GM18505 (cell line): ENCODE results near the gene HOMER2.
"Not testable (repeated sequence)": the region's sequence is repeated elsewhere in the genome, so short reads cannot be mapped to it uniquely, and the experiment has no call there.

Experiments used
- ATAC-seq: cut with Tn5 transposase; IDR thresholded peaks from one replicate; pipeline ENCODE4 v1.9.1; 2021; ENCODE audit not compliant: unreplicated experiment
- POLR2A ChIP-seq: IDR thresholded peaks from 4 replicates; pipeline ENCODE4 v1.6.1; 2011; ENCODE audit warnings: borderline replicate concordance; ENCODE audit not compliant: insufficient read depth, insufficient read length; ENCODE audit errors: extremely low read depth

HOMER2 gene

GRCh38 chr15:82950746-82951370 lies 1.7 kb downstream of the HOMER2 start:
- ATAC-seq: peak; percentile 50
- TF ChIP-seq POLR2A: no peak

- peak; percentile 11 for ATAC-seq
These were observed 2.2 kb downstream of the HOMER2 start for GRCh38 chr15:82950295-82950694.

GRCh38 chr15:82946155-82946701 lies 6.3 kb downstream of the HOMER2 start:
- TF ChIP-seq POLR2A: no peak
- no peak for ATAC-seq

More at GRCh38 chr15:82950295-82950694, 2.2 kb downstream of the HOMER2 start:
- TF ChIP-seq POLR2A: no peak

GRCh38 chr15:82945326-82945725 lies 7.2 kb downstream of the HOMER2 start:
- ATAC-seq: no peak
- TF ChIP-seq POLR2A: no peak

DNA sequence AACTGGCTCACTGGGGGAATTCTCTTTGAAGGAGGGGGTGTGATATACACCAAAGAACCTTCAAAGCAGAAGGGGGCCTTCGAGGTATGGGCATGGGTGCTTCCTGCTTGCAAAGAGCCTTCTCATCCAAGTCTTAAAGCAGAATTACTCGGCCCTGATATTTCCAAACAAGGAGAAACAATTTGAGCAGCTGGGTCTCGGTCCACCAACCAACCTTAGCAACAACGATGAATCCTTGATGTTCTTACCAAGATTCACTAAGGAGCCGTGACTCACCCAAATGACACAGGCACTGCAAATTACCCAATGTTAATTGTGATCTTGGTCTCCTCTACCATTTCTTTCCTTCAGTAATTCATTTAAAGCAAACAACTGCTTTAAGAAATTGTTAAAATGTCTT lies 7.7 kb downstream of the HOMER2 start:
- no peak for TF ChIP-seq POLR2A
- ATAC-seq: no peak

GRCh38 chr15:82944056-82944455 lies 8.5 kb downstream of the HOMER2 start:
- TF ChIP-seq POLR2A: no peak
- ATAC-seq: no peak

DNA sequence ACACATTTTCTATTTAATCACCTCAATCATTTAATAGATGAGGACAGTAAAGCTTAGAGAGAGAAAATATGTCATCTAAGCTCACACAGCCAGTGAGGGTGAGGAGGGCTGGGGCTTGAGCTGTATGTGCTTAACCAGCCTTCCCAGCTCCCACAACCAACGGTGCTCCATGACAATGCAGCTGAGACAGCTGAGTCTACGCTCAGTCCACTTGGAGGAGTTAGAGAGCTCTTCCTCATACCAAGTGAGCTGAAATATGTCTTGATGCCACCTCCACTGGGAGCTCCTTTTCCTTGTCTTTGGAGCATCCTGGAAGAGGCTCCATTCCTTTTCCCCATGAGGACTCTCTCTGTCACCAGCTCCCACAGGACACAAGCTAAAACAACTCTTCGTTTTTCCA lies 9.3 kb downstream of the HOMER2 start:
- no peak for ATAC-seq
- no peak for TF ChIP-seq POLR2A

DNA sequence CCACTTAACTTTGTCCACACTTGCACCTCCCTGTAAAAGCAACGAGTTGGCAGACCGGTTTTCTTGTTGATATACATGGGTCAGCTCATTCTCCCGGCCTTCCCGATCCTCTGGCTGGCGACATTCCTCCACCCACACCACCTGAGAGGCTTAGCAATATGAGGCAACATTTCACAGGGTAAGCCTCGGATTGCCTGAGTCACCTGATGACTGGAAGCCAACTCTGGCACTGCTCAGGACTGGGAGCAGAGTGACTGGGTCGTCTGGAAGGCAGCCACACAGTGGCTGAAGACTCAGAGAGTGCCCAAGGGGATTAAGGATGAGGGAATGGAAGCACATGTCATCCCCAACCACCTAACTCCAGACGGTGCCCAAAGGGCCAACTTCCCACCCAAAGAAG lies 9.8 kb downstream of the HOMER2 start:
- no peak for ATAC-seq
- no peak for TF ChIP-seq POLR2A

DNA sequence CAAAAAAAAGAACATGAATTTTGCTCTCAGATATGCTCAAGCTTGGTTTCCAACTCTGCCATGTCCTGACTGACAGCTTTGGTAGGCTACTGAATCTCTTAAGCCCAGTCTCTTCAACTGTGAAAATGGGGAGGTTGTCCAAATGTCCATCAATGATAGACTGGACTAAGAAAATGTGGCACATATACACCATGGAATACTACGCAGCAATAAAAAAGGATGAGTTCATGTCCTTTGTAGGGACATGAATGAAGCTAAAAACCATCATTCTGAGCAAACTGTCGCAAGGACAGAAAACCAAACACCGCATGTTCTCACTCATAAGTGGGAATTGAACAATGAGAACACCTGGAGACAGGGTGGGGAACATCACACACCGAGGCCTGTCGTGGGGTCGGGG lies 12.8 kb downstream of the HOMER2 start:
- not testable (repeated sequence) for ATAC-seq

DNA sequence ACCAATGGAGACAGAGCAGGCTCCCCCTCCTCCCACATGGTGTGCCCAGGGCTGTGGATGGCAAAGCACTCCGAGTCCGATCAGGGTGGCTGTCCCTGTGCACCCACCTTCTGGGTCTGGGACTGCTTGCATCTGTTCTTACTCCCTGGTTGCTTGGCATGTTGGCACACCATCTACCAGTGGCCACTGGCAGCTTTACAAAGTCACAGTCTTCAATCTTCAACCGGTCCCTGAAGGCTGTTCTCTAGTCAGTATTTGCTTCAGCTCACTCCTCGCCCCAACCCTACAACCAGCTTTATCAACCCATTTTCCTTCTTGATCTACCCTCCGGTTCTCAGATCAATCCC lies 14.8 kb downstream of the HOMER2 start:
- no peak for ATAC-seq
- no peak for TF ChIP-seq POLR2A

DNA sequence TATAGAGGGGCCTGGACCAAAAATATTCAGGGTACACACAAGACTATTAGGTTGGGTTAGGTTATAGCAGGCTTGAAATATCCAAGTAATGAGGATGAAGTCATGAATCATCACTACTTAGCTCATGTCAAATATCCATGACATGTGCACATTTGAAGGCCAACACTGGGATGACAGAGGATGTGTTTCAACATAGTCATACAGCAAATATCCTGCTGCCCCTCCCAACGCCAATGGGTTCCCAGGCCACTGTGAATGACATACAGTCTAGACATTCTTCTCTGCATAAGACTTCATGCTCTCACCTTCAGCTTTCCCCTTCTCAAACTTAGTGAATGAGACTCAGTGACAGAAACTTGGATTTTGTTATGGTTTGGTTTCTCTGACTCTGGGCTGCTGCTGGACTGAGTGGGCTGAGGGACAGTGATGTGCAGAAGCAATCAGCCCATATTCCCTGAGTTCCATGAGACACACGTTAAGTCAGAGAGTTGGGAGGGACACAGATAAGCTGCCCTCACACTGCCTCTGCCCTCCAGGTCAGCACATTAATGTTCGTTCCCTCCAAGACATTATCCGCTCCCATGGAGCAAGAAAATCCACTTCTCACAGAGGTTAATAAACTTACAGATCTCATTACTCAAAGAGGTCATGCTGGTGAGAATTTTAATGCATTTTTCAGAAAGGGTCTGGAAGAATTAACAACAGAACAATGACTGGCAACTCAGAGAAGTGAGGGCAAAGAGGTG lies 15.4 kb downstream of the HOMER2 start:
- no peak for ATAC-seq
- TF ChIP-seq POLR2A: no peak

DNA sequence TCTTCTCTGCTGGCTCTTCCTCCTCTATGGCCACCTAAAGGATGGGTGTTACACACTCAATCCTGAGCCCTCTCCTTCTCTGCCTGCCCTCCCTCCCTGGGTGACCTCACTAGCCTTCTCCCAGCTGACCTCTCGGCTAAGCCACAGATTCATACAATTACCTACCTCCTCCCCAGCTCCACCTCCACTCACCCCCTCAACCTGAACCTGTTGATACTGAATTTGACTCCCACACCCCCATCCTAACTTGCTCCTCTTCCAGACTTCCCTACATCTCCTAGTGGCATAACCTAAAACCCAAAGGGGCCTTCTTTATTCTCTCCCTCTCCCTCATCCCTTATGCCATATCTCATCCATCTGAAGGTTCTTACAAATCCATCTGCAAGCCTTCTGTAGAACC lies 17.1 kb downstream of the HOMER2 start:
- no peak for ATAC-seq
- no peak for TF ChIP-seq POLR2A

DNA sequence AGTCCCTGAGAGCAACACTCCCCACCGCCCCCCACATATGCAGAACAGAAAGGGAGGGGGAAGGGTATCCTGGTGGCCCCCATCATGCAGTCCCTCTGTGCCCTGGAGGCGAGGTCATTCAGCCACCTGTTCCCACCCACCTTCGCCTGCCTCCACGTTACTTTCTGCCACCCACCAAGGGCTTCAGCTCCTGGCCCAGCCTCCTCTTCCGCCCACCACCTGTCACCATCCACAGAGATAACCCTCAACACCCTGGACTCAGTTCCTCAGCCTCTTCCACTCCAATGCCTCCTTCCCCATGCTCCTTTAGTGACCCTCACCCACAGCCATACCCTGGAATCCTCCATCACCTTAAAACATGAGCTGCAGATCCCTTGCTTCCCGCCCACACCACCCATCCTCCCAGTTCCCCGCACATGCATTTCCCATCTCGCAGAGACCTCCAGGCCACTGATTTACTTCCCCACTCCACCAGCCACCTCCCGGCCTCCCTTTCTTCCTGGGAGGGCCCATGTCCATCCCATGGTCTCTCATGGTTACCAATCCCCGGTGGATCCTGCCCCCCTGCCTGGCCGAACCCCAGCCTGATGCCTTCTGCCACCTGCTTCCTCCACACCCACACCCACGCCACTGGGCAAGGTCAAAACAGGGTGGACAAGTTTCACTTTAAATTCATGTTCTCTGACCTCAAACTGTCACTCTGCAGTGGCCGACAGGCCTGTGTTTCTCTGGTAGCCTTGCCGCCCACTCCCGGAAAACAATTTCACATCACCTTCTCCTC lies 18.2 kb downstream of the HOMER2 start:
- ATAC-seq: no peak

DNA sequence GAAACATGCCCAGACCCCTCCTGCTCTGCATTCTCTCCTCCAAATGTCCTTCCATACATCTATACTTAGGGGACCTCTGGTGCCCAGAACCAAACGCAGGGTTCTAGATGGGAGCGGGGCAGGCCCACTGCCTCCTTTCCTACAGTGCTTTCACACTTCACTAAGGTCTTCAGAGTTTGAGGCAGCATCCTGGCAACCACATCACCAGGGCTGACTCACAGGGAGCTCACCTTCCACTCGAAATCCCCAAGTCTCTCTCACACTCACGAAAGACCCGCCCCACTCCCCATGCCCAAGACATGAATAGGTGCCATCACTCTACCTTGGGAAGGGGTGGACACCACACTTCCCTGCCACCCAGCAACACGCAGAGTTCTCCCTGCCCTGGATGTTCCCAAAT lies 18.9 kb downstream of the HOMER2 start:
- no peak for TF ChIP-seq POLR2A
- no peak for ATAC-seq

More for the DNA sequence above, 18.2 kb downstream of the HOMER2 start:
- TF ChIP-seq POLR2A: no peak
